Measurements from ENCODE around the gene PYGB. TPM values are rescaled to one million over a fixed set of nuclear protein-coding genes. Genes with fewer than 3 reads are reported as not detected.
A peak's percentile ranks its signal among the peaks of the same experiment; 100 is the strongest.

Gene PYGB
- total RNA-seq, 4 donors from 2014 or later, result 83.2 to 141 (median 94.6) TPM

DNA sequence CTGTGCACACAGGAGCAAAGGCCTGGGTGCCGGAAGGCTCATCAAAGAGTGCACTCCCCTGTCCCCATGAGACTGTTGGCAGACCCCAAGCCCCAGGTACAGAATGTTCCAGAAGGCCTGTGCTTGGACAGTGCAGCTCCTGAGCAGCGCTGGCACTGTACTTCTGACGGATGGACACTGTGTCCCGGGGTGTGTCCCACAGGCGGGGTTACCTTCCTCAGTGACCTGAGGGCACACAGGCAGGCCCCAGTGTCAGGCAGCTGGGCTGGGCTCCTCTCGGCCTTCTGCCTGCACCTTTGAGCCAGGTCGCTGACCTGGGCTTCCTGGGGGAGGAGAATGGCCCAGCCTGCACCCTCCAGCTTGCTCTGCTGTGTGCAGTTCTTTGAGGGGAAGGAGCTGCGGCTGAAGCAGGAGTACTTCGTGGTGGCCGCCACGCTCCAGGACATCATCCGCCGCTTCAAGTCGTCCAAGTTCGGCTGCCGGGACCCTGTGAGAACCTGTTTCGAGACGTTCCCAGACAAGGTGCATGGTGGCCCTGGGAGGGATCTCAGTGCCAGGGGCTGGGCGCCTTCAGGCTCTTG is 30.1 kb downstream of the PYGB start:
- H3K36me3 ChIP-seq, result peaks cover 46 to 52% of the 10 kb centered on the region in 2 donors
- H3K27ac ChIP-seq, result no peak overlapping the region
- intact Hi-C loops (cut with DNase I), result no loop called here
- no peaks in the 10 kb centered on the region for H3K27me3 ChIP-seq
- DNase-seq, result peak in 1 of 2 donors; percentile 1
- H3K4me1 ChIP-seq, result peaks cover 0 to 13% of the 10 kb centered on the region in 2 donors
- no peaks in the 10 kb centered on the region for H3K9me3 ChIP-seq
- no peak for TF ChIP-seq POLR2A (IDR thresholded peaks at IDR 0.05)
- no peak for TF ChIP-seq CTCF (IDR thresholded peaks at IDR 0.05)
- no peak overlapping the region for H3K4me3 ChIP-seq (replicated peaks in 1 of 3)
- WGBS, 2 donors, result 97% methylated on average over 14 to 19 of the region's 19 CpGs

DNA sequence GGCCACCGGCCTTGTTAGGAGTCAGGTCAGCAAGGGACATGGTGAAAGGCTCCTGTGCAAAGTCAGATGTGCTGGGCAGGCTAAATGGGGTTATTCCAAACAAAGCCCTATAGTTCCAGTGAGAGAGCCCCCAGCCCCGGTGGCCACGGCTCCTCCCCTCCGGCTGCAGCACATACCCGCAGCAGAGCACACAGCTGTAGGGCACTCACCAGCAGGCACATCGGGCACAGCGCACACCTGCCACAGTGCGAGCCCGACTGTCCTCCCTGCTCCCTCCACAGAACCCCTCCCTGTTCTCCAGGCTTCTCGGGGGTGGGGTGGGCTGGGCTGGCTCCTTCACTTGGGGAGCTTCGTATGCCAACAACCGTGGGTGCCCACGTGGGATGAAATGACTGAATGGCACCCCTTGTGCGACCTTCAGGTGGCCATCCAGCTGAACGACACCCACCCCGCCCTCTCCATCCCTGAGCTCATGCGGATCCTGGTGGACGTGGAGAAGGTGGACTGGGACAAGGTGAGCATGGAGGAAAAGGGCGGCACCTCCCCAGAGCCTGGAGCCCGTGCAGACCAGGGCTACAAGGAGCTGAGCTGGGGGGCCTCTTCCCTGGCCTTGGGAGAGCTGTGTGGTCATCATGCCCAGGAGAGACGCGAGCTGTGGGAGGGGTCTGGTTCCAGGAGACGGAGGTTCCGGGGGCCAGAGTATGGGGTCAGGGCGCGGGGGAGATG is 30.9 kb downstream of the PYGB start:
- intact Hi-C loops (cut with DNase I), result no loop called here
- 91 to 93% methylated on average over 21 to 26 of the region's 26 CpGs for WGBS, 2 donors
- Histone ChIP-seq H3K9me3 (no peaks in the 10 kb centered on the region), H3K36me3 (peaks cover 46 to 53% of the 10 kb centered on the region in 2 donors), H3K4me3 (replicated peaks in 1 of 3) (no peak overlapping the region), H3K4me1 (peaks cover 0 to 13% of the 10 kb centered on the region in 2 donors), H3K27me3 (no peaks in the 10 kb centered on the region), H3K27ac (no peak overlapping the region)
- TF ChIP-seq POLR2A (IDR thresholded peaks at IDR 0.05), result no peak
- no peak for TF ChIP-seq CTCF (IDR thresholded peaks at IDR 0.05)
- peak; percentile 0 to 2 for DNase-seq

DNA sequence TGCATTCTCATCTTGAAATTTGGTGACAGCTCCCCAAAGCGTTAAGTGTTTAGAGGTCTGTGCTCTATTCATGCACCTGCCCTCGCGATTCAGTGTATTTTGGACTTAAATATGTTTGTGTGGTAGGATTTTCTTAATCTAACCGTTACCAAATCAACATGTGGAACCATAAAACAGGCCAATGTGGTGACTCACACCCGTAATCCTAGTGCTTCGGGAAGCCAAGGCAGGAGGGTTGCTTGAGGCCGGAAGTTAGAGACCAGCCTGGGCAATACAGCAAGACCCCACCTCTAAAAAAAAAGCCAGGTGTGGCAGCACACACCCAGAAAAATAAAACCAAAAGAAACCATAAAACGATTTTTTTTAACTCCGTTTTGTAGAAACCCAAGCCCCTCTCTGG is 31.5 kb downstream of the PYGB start:
- Histone ChIP-seq H3K36me3 (peaks cover 47 to 54% of the 10 kb centered on the region in 2 donors), H3K4me1 (peaks cover 0 to 13% of the 10 kb centered on the region in 2 donors), H3K27me3 (no peaks in the 10 kb centered on the region), H3K9me3 (no peaks in the 10 kb centered on the region), H3K27ac (peak overlapping the region; percentile 60 to 78 (median 75)), H3K4me3 (replicated peaks in 1 of 3) (no peak overlapping the region)
- intact Hi-C loops (cut with DNase I), result no loop called here
- 95 to 96% methylated on average over 9 of the region's 9 CpGs for WGBS, 2 donors
- DNase-seq, result peak; percentile 1
- no peak for TF ChIP-seq CTCF (IDR thresholded peaks at IDR 0.05)
- no peak for TF ChIP-seq POLR2A (IDR thresholded peaks at IDR 0.05)

DNA sequence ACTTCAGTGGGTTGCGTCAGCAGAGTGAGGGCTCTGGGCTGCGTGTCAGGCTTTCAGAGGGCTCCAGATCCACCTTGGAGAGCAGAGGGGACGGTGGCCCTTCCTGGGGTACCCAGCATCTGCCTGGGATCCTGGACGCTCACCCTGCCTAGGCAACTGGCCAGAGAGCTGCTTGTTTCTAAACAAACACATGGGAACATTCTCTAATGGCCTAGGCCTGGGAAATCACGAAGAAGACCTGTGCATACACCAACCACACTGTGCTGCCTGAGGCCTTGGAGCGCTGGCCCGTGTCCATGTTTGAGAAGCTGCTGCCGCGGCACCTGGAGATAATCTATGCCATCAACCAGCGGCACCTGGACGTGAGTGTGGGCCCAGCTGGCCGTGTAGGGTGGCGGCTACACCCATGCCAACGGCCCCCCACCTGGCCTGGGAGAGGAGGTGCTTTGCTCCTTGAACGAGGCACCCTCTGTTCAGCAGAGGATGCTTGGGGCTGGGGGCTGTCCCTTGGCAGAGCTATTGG is 32.2 kb downstream of the PYGB start:
- WGBS, 2 donors, result 57 to 64% methylated on average over 7 to 15 of the region's 15 CpGs
- peak overlapping the region; percentile 60 to 78 (median 75) for H3K27ac ChIP-seq
- peaks cover 47 to 54% of the 10 kb centered on the region in 2 donors for H3K36me3 ChIP-seq
- peak; percentile 87 to 92 for DNase-seq
- no peaks in the 10 kb centered on the region for H3K9me3 ChIP-seq
- intact Hi-C loops (cut with DNase I), result no loop called here
- no peaks in the 10 kb centered on the region for H3K27me3 ChIP-seq
- H3K4me1 ChIP-seq, result peaks cover 0 to 13% of the 10 kb centered on the region in 2 donors
- H3K4me3 ChIP-seq (replicated peaks in 1 of 3), result no peak overlapping the region
- TF ChIP-seq POLR2A (IDR thresholded peaks at IDR 0.05) (no peak), CTCF (IDR thresholded peaks at IDR 0.05) (no peak)

Data from thyroid gland (tissue), 4 donors.